Right hindlimb (tissue), 1 donor: ENCODE measurements around the gene NME2.
"Not testable (repeated sequence)": the region's sequence is repeated elsewhere in the genome, so short reads cannot be mapped to it uniquely, and the experiment has no call there.

ENCODE experiments used
- DNase-seq: peaks from one replicate; pipeline ENCODE4 v3.0.0-alpha.2; 2018

The NME2 gene

GRCh38 chr17:51166198-51166986, at the start of gene NME2:
Gene NME2 (plus strand): TSS chr17:51166411. CDS start chr17:51166831, 420 bp downstream.
- DNase-seq, result peak; percentile 95

- peak; percentile 22 for DNase-seq
Measured at GRCh38 chr17:51118330-51119195, 47.6 kb upstream of the NME2 start.

GRCh38 chr17:51119415-51120356, 46.5 kb upstream of the NME2 start:
- DNase-seq, result peak; percentile 72

DNA sequence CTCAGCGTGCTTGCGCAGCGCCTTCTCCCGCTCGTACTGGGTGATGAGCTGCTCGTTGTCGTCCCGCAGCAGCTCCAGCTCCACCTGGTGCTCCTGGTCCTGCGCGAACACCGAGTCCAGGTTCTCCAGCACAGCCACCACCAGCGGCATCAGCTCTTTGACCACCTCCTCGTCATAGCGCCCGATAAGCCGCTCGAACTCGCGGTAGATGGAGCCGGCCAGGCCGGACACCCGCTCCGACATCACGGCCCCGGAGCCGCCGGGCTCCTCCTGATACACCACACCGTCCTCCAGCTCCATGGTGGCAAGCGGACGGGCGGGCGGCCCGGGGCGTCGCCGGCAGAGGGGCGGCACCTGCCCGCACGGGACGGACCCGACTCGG, 45.9 kb upstream of the NME2 start:
- no peak for DNase-seq

GRCh38 chr17:51120739-51121619, 45.2 kb upstream of the NME2 start, which contains the start of gene SPAG9:
Gene SPAG9 (minus strand): TSS chr17:51120868. CDS start chr17:51120656, 212 bp downstream.
- peak; percentile 97 for DNase-seq

- DNase-seq, result peak; percentile 68
Measured at GRCh38 chr17:51121620-51122472, 44.4 kb upstream of the NME2 start.

GRCh38 chr17:51122473-51123115, 43.6 kb upstream of the NME2 start:
- not testable (repeated sequence) for DNase-seq

GRCh38 chr17:51124640-51125503, 41.3 kb upstream of the NME2 start:
- no peak for DNase-seq

GRCh38 chr17:51128076-51128475, 38.1 kb upstream of the NME2 start:
- peak; percentile 34 for DNase-seq

- DNase-seq, result no peak
Measured at GRCh38 chr17:51132964-51133319, 33.3 kb upstream of the NME2 start.

GRCh38 chr17:51133365-51133764, 32.8 kb upstream of the NME2 start:
- no peak for DNase-seq

- no peak for DNase-seq
Measured at GRCh38 chr17:51135956-51136355, 30.3 kb upstream of the NME2 start.

DNA sequence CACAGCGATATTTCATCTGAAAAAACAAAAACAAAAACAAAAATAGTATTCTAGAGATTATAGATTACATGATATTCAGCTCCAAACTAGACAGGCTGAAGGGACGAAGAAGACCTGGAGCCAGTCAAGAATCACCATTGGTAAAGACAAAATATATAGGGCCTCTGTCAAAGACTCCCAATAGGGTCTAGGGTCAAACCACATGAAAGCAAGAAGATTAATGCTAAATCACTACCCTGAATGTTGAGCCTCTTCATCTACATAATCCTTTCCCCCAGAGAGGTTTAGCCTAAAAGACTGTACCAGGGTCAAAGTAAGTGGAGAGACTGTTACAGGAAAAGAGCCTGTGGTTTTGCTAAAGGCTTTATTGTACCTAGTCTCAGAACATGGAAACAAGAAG, 23.6 kb upstream of the NME2 start:
- DNase-seq, result no peak

- no peak for DNase-seq
Measured at GRCh38 chr17:51144266-51145022, 21.8 kb upstream of the NME2 start.

DNA sequence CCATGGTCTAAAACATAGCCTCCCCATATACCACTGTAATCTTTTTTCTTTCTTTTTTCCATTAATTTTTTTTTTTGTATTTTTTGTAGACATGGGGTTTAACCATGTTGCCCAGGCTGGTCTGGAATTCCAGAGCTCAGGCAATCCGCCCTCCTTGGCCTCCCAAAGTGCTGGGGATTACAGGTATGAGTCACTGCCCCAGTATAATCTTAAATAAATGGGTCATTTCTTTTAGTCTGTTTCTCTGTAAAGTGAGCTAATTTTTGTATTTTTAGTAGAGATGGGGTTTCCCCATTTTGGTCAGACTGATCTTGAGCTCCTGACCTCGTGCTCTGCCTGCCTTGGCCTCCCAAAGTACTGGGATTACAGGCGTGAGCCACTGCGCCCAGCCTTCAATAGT, 18.6 kb upstream of the NME2 start:
- DNase-seq, result no peak

DNA sequence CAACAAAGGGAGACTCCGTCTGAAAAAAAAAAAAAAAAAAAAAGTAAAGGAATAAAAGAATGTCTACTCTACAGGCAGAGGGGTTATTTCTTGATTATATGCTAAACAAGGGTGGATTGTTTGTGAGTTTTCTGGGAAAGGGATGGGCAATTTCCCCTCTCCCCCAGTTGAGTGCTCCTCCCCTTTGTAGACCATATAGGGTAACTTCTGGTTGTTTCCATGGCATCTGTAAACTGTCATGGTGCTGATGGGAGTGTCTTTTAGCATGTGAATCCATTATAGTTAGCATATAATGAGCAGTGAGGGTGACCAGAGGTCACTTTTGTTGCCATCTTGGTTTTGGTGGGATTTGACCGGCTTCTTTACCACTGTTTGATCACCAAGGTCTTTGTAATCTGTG, 17.0 kb upstream of the NME2 start:
- no peak for DNase-seq

GRCh38 chr17:51150932-51151331, 15.3 kb upstream of the NME2 start:
- DNase-seq, result no peak

DNA sequence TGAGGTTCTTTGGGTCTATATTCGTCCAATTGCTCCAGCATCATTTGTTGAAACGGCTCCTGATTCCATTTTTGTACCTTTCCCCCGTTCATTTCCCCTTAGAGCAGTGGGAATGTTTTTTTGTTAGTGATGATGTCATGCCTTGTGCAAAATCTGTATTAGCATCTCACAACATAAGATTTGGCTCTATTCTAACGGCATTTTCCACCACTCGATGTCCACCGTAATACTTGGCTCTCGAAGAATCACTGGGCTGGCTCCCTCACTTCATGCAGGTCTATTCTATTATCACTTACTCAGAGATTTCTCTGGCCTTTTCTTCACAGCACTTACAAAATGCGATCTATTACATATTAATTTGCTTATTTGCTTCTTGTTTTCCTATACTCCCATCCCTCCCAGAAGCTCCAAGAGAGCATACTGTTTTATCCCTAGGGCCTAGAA, 13.4 kb upstream of the NME2 start:
- no peak for DNase-seq
